Measurements from ENCODE around the gene MERTK.
"Not testable (repeated sequence)": the region's sequence is repeated elsewhere in the genome, so short reads cannot be mapped to it uniquely, and the experiment has no call there.

GRCh38 chr2:112040066-112040465, 141.7 kb downstream of the MERTK start:
- not testable (repeated sequence) for TF ChIP-seq POLR2A (IDR thresholded peaks at IDR 0.05); EP300 (IDR thresholded peaks at IDR 0.05; ENCODE audit: low read depth)
